ENCODE results near the gene KIF11.

GRCh38 chr10:92573091-92573797 is 19.7 kb upstream of the KIF11 start:
- TF ChIP-seq CTCF (IDR thresholded peaks at IDR 0.05) (peak in 1 of 5 experiments; percentile 10), POLR2A (IDR thresholded peaks at IDR 0.05) (no peak)

Data from tibial nerve (tissue), 3 donors.